WTC11 (cell line): Measurements from ENCODE around the gene ALPI. TPM values are rescaled to one million over a fixed set of nuclear protein-coding genes. Genes with fewer than 3 reads are reported as not detected.

Source experiments
- ATAC-seq: fragments of 200-7000 bp; cut with Tn5 transposase; 2 replicates; pipeline ENCODE4 v1.10.0; 2021; ENCODE audit warnings: mild to moderate bottlenecking, moderate library complexity
- CTCF ChIA-PET: fragments of 300-600 bp; sonication (Branson Sonifier 250); formaldehyde crosslinking; loops from one replicate; lab custom pipeline; 2021; ENCODE audit warnings: antibody characterized with exemption; lab: Charles Lee
- POLR2A ChIA-PET: fragments of 350-600 bp; sonication (Branson Sonifier 250); formaldehyde crosslinking; loops from one replicate; lab custom pipeline; 2021; ENCODE audit warnings: antibody characterized with exemption; lab: Charles Lee
- DNase-seq: peaks from one replicate; pipeline ENCODE4 v3.0.0; 2021; ENCODE audit warnings: low spot score
- H3K27ac Mint-ChIP-seq: 2 replicates; pipeline ENCODE4 v1.8.0; 2021; ENCODE audit warnings: mixed read lengths
- H3K27me3 Mint-ChIP-seq: 2 replicates; pipeline ENCODE4 v1.8.0; 2021; ENCODE audit warnings: low read depth, mild to moderate bottlenecking, moderate library complexity, mixed read lengths
- H3K36me3 Mint-ChIP-seq: 2 replicates; pipeline ENCODE4 v1.8.0; 2021; ENCODE audit warnings: mixed read lengths
- H3K4me1 Mint-ChIP-seq: 2 replicates; pipeline ENCODE4 v1.8.0; 2022; ENCODE audit warnings: mixed read lengths
- H3K4me3 Mint-ChIP-seq: 2 replicates; pipeline ENCODE4 v1.8.0; 2021; ENCODE audit warnings: mild to moderate bottlenecking, moderate library complexity, mixed read lengths
- H3K9me3 Mint-ChIP-seq: 2 replicates; pipeline ENCODE4 v1.8.0; 2021; ENCODE audit warnings: mixed read lengths
- ELF4 ChIP-seq: sonication (generic); formaldehyde crosslinking; IDR thresholded peaks from 2 replicates; pipeline ENCODE4 v1.8.1; 2022; ENCODE audit warnings: low read depth, mild to moderate bottlenecking, moderate library complexity, missing genetic modification reagents
- HMGA2 ChIP-seq: fragments of 250-450 bp; sonication (Bioruptor Pico); IDR thresholded peaks from 2 replicates; pipeline ENCODE4 v1.4.0; 2021; ENCODE audit warnings: mild to moderate bottlenecking, moderate library complexity
- KAT7 ChIP-seq: sonication (generic); formaldehyde crosslinking; IDR thresholded peaks from 2 replicates; pipeline ENCODE4 v1.8.1; 2023; ENCODE audit warnings: missing genetic modification reagents, mild to moderate bottlenecking, borderline replicate concordance
- MXD4 ChIP-seq: fragments of 250-450 bp; sonication (Bioruptor Pico); IDR thresholded peaks from 2 replicates; pipeline ENCODE4 v1.8.0; 2021; ENCODE audit warnings: mild to moderate bottlenecking, moderate library complexity, borderline replicate concordance
- NFE2L1 ChIP-seq: sonication (generic); formaldehyde crosslinking; IDR thresholded peaks from 2 replicates; pipeline ENCODE4 v1.8.1; 2023; ENCODE audit warnings: missing genetic modification reagents
- NR1H2 ChIP-seq: sonication (generic); formaldehyde crosslinking; IDR thresholded peaks from 2 replicates; pipeline ENCODE4 v1.9.0; 2021; ENCODE audit warnings: mild to moderate bottlenecking, moderate library complexity, missing genetic modification reagents
- OVOL2 ChIP-seq: fragments of 250-450 bp; sonication (Bioruptor Pico); IDR thresholded peaks from 2 replicates; pipeline ENCODE4 v1.9.0; 2021; ENCODE audit warnings: mild to moderate bottlenecking, borderline replicate concordance
- RELA ChIP-seq: sonication (generic); formaldehyde crosslinking; IDR thresholded peaks from 2 replicates; pipeline ENCODE4 v1.8.1; 2022; ENCODE audit warnings: missing genetic modification reagents, mild to moderate bottlenecking, borderline replicate concordance
- SOX15 ChIP-seq: fragments of 250-450 bp; sonication (Bioruptor Pico); IDR thresholded peaks from 2 replicates; pipeline ENCODE4 v1.9.0; 2021; ENCODE audit warnings: mild to moderate bottlenecking
- SP1 ChIP-seq: sonication (generic); formaldehyde crosslinking; conservative IDR thresholded peaks from 2 replicates; pipeline ENCODE4 v1.8.1; 2022; ENCODE audit warnings: missing genetic modification reagents
- TEAD4 ChIP-seq: sonication (generic); formaldehyde crosslinking; IDR thresholded peaks from 2 replicates; pipeline ENCODE4 v1.8.0; 2022; ENCODE audit warnings: mild to moderate bottlenecking, missing genetic modification reagents
- total RNA-seq: library from RNA; stranded (reverse); gene quantifications from 3 replicates; pipeline ENCODE4 v1.2.3, GENCODE V29; 2021
- TF ChIP-seq, protein P1 (sequence below): sonication (generic); formaldehyde crosslinking; IDR thresholded peaks from 2 replicates; pipeline ENCODE4 v1.8.1; 2023; ENCODE audit warnings: mild to moderate bottlenecking, missing genetic modification reagents
- TF ChIP-seq, protein P2 (sequence below): sonication (generic); formaldehyde crosslinking; conservative IDR thresholded peaks from 2 replicates; pipeline ENCODE4 v1.8.1; 2022; ENCODE audit warnings: mild to moderate bottlenecking, missing genetic modification reagents
- TF ChIP-seq, protein P3 (sequence below): sonication (generic); formaldehyde crosslinking; IDR thresholded peaks from 2 replicates; pipeline ENCODE4 v1.8.1; 2022; ENCODE audit warnings: mild to moderate bottlenecking, moderate library complexity, missing genetic modification reagents
- TF ChIP-seq, protein P4 (sequence below): sonication (generic); formaldehyde crosslinking; IDR thresholded peaks from 2 replicates; pipeline ENCODE4 v1.8.0; 2023; ENCODE audit warnings: missing genetic modification reagents
- TF ChIP-seq, protein P5 (sequence below): sonication (generic); formaldehyde crosslinking; IDR thresholded peaks from 2 replicates; pipeline ENCODE4 v1.8.0; 2023; ENCODE audit warnings: missing genetic modification reagents, mild to moderate bottlenecking, borderline replicate concordance
- TF ChIP-seq, protein P6 (sequence below): fragments of 250-450 bp; sonication (Bioruptor Pico); IDR thresholded peaks from 2 replicates; pipeline ENCODE4 v1.8.0; 2021; ENCODE audit warnings: mild to moderate bottlenecking
- TF ChIP-seq, protein P7 (sequence below): fragments of 250-450 bp; sonication (Bioruptor Pico); IDR thresholded peaks from 2 replicates; pipeline ENCODE4 v2.1.2; 2022; ENCODE audit warnings: mild to moderate bottlenecking, moderate library complexity

ALPI gene
- total RNA-seq, 1 experiment from 2014 or later: not detected

DNA sequence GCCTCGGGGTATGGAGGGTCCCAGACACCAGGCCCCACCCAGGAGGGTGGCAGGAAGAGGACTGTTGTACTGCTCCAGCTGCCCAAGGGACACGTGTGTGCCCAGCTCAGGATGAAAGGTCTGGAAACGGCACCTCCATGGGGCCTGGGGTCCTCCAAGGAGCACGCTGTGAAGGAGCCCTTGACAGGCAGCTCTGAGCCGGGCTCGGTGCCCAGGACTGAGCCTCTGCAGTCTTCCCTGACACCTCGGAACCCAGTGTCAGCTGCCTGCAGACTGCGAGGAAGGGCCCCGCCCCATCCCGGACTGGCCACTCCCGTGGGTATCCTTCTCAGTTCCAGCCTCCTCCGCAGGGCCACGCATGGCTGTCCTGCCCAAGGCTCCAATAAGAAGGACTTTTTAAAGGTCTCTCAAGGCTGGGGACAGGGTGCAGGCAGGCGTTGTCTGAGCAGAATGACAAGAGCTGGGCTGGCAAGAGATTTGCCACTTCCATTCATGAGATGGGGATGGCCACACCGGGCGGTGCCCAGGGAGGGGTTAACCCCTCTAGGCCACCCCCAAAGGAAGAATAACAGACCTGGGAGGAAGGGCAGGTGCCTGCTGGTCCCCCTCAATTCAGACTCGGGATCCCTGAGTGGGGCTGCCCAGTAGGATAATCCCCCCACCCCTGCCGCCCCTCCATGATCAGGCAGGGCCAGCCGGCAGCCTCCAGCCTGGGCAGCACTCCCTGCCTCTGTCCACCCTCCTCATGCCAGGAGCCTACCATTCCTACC is 22.8 kb downstream of the ALPI start (continued):
- TF ChIP-seq, protein P1, sequence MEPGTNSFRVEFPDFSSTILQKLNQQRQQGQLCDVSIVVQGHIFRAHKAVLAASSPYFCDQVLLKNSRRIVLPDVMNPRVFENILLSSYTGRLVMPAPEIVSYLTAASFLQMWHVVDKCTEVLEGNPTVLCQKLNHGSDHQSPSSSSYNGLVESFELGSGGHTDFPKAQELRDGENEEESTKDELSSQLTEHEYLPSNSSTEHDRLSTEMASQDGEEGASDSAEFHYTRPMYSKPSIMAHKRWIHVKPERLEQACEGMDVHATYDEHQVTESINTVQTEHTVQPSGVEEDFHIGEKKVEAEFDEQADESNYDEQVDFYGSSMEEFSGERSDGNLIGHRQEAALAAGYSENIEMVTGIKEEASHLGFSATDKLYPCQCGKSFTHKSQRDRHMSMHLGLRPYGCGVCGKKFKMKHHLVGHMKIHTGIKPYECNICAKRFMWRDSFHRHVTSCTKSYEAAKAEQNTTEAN (CRISPR knock-in tag): no peak

DNA sequence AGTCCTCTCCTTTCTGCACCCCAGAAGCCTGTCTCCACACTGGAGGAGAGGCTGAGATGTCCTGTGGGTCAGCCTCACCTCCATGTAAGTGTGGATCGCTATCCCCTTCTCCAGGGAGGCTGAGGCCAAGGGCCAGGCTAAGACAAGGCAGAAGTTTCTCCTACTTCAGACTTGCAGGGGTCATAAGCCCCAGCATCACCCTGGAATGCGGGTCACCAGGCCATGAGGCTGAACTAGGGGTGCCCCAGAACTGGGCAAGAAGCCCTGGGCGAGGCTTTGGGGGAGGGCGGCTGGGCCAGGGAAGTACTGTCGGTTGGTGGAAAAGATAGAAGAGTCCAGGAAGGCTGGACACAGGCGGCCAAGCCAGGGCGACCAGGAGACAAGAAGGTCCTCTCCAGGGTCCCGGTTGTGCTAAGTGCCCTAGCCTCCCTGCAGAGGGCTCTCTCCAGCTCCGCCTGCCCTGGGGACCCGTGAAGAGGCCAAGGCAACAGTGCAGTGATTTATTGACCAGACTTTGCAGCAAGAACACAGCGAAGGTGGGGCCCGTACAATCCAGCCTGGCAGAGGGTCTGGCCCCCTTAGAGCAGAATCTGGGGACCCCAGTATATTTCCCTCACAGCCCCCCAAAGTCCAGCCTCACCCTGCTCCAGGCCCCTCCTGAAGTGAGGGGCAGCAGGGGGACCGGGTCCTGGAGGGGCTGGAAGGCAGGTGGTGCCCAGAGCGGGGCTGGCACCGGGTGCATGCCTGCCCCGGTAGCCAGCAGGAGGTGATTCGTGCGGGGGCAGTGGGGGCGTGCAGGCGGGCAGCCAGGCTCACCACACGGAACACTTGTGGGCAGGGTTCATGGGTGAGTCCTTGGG is 23.6 kb downstream of the ALPI start:
- CTCF ChIA-PET: interaction anchor here (1.0 kb wide), 1 partner anchor 45 kb away, joined by 3 read pairs; no protein-coding TSS in a partner anchor
- no peak for DNase-seq
- TF ChIP-seq, protein P2, sequence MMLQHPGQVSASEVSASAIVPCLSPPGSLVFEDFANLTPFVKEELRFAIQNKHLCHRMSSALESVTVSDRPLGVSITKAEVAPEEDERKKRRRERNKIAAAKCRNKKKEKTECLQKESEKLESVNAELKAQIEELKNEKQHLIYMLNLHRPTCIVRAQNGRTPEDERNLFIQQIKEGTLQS: no peak
- TF ChIP-seq RELA (CRISPR knock-in tag) (no peak), TEAD4 (no peak), NFE2L1 (no peak), SOX15 (CRISPR knock-in tag) (no peak), HMGA2 (CRISPR knock-in tag) (no peak), SP1 (CRISPR knock-in tag) (no peak), MXD4 (CRISPR knock-in tag) (no peak), KAT7 (CRISPR knock-in tag) (no peak), NR1H2 (CRISPR knock-in tag) (no peak), OVOL2 (CRISPR knock-in tag) (no peak), ELF4 (CRISPR knock-in tag) (no peak)
- TF ChIP-seq, protein P3, sequence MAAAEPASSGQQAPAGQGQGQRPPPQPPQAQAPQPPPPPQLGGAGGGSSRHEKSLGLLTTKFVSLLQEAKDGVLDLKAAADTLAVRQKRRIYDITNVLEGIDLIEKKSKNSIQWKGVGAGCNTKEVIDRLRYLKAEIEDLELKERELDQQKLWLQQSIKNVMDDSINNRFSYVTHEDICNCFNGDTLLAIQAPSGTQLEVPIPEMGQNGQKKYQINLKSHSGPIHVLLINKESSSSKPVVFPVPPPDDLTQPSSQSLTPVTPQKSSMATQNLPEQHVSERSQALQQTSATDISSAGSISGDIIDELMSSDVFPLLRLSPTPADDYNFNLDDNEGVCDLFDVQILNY (CRISPR knock-in tag): no peak
- TF ChIP-seq, protein P4, sequence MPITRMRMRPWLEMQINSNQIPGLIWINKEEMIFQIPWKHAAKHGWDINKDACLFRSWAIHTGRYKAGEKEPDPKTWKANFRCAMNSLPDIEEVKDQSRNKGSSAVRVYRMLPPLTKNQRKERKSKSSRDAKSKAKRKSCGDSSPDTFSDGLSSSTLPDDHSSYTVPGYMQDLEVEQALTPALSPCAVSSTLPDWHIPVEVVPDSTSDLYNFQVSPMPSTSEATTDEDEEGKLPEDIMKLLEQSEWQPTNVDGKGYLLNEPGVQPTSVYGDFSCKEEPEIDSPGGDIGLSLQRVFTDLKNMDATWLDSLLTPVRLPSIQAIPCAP (CRISPR knock-in tag): no peak
- TF ChIP-seq, protein P5, sequence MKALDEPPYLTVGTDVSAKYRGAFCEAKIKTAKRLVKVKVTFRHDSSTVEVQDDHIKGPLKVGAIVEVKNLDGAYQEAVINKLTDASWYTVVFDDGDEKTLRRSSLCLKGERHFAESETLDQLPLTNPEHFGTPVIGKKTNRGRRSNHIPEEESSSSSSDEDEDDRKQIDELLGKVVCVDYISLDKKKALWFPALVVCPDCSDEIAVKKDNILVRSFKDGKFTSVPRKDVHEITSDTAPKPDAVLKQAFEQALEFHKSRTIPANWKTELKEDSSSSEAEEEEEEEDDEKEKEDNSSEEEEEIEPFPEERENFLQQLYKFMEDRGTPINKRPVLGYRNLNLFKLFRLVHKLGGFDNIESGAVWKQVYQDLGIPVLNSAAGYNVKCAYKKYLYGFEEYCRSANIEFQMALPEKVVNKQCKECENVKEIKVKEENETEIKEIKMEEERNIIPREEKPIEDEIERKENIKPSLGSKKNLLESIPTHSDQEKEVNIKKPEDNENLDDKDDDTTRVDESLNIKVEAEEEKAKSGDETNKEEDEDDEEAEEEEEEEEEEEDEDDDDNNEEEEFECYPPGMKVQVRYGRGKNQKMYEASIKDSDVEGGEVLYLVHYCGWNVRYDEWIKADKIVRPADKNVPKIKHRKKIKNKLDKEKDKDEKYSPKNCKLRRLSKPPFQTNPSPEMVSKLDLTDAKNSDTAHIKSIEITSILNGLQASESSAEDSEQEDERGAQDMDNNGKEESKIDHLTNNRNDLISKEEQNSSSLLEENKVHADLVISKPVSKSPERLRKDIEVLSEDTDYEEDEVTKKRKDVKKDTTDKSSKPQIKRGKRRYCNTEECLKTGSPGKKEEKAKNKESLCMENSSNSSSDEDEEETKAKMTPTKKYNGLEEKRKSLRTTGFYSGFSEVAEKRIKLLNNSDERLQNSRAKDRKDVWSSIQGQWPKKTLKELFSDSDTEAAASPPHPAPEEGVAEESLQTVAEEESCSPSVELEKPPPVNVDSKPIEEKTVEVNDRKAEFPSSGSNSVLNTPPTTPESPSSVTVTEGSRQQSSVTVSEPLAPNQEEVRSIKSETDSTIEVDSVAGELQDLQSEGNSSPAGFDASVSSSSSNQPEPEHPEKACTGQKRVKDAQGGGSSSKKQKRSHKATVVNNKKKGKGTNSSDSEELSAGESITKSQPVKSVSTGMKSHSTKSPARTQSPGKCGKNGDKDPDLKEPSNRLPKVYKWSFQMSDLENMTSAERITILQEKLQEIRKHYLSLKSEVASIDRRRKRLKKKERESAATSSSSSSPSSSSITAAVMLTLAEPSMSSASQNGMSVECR: no peak
- TF ChIP-seq, protein P6, sequence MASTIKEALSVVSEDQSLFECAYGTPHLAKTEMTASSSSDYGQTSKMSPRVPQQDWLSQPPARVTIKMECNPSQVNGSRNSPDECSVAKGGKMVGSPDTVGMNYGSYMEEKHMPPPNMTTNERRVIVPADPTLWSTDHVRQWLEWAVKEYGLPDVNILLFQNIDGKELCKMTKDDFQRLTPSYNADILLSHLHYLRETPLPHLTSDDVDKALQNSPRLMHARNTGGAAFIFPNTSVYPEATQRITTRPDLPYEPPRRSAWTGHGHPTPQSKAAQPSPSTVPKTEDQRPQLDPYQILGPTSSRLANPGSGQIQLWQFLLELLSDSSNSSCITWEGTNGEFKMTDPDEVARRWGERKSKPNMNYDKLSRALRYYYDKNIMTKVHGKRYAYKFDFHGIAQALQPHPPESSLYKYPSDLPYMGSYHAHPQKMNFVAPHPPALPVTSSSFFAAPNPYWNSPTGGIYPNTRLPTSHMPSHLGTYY (CRISPR knock-in tag): no peak
- TF ChIP-seq, protein P7, sequence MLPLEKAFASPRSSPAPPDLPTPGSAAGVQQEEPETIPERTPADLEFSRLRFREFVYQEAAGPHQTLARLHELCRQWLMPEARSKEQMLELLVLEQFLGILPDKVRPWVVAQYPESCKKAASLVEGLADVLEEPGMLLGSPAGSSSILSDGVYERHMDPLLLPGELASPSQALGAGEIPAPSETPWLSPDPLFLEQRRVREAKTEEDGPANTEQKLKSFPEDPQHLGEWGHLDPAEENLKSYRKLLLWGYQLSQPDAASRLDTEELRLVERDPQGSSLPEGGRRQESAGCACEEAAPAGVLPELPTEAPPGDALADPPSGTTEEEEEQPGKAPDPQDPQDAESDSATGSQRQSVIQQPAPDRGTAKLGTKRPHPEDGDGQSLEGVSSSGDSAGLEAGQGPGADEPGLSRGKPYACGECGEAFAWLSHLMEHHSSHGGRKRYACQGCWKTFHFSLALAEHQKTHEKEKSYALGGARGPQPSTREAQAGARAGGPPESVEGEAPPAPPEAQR (CRISPR knock-in tag): no peak
- TF ChIP-seq, protein P1 (CRISPR knock-in tag): no peak
- H3K27ac Mint-ChIP-seq: no peak overlapping the region; the same call in 1 of the 2 replicates
- no peaks in the 10 kb centered on the region for H3K9me3 Mint-ChIP-seq
- POLR2A ChIA-PET: no interaction called here
- H3K27me3 Mint-ChIP-seq: peaks cover 17% of the 10 kb centered on the region
- no peak overlapping the region for H3K4me3 Mint-ChIP-seq
- no peaks in the 10 kb centered on the region for H3K36me3 Mint-ChIP-seq
- peaks cover 4% of the 10 kb centered on the region for H3K4me1 Mint-ChIP-seq
- ATAC-seq: no peak; the same call in 1 of the 2 replicates
